Ovary (tissue), 3 donors: ENCODE results near the gene METRN.

Experiments used
- CTCF ChIP-seq, 3 donors: fragments of 450-650 bp in 2 of 3; fragments of 200-600 bp in 1 of 3; IDR thresholded peaks; one replicate each; pipeline versions ENCODE4 v1.5.1 to v1.8.0; 2016 to 2022; ENCODE audit warnings: antibody characterized with exemption in 3 of 3, mild to moderate bottlenecking in 1 of 3
- EP300 ChIP-seq: sonication (generic); formaldehyde crosslinking; IDR thresholded peaks from one replicate; pipeline ENCODE4 v1.6.1; 2017; ENCODE audit warnings: antibody characterized with exemption
- POLR2A ChIP-seq: fragments of 450-650 bp; IDR thresholded peaks from one replicate; pipeline ENCODE4 v1.6.1; 2017; ENCODE audit warnings: antibody characterized with exemption, mild to moderate bottlenecking, moderate library complexity
- donor health status: DM: no; HTN: no; CAD: no.

- TF ChIP-seq CTCF (IDR thresholded peaks at IDR 0.05) (no peak), EP300 (no peak), POLR2A (no peak)
Observed at GRCh38 chr16:694187-694862, 20.6 kb upstream of the METRN start.
